ENCODE data around the gene KIAA0930.

KIAA0930 gene

DNA sequence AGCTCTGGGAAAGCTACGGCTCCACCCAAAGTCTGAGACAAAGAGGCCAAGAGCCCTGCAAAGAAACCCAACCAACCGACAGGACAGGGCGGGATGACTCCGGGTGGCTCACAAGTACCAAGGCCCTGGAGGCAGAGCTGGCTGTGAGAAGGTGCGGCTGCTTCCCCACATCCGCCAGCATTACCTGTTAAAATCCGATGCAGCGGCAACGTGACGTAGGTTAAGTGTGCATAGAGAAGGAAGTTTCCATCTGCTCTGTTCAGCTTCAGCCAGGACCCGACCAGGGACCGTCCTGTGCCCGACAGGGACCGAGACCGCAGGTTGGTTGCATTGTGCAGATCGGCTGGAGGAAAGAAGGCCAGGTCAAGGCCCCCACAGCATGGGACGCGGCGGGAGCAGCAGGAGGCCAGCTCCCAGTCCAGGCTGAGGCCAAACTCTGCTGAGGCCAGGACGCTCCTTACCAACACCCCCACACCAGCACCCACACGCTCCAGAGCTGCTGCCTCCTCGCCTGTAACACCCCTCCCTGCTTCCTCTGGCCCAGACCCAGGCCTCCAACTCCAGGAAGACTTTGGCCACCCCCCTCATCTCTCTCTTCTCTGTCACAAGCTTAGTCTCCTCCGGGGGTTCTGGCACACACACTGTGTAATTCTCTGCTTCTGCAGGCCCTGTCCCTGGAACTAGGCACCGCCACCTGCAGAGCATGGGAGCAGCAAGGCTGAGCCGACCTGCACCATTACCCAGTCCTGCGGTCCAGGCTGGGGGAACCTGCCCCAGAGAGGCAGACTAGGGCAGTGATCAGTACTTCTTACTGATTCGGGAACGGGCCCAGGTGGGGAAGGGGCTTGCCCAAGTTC lies 42.9 kb downstream of the KIAA0930 start:
- no peak overlapping the region for H2AFZ ChIP-seq (ENCODE audit: low read depth, low read length, severe bottlenecking)
- no peak overlapping the region for H3K4me2 ChIP-seq (ENCODE audit: low read depth, low read length, poor library complexity, severe bottlenecking)
- H3K27ac ChIP-seq (ENCODE audit: low read depth, low read length), result no peak overlapping the region
- H3K9ac ChIP-seq (ENCODE audit: low read length), result no peak overlapping the region
- no peak overlapping the region for H3K4me3 ChIP-seq (ENCODE audit: insufficient read depth, low read length, poor library complexity, severe bottlenecking)
- no peaks in the 10 kb centered on the region for H3K9me3 ChIP-seq (ENCODE audit: insufficient read depth, low read length)
- H3K36me3 ChIP-seq (ENCODE audit: low read length), result no peaks in the 10 kb centered on the region
- H3K27me3 ChIP-seq (ENCODE audit: low read length), result no peaks in the 10 kb centered on the region
- no peaks in the 10 kb centered on the region for H3K79me2 ChIP-seq (ENCODE audit: insufficient read depth, low read length)
- TF ChIP-seq, protein P1, sequence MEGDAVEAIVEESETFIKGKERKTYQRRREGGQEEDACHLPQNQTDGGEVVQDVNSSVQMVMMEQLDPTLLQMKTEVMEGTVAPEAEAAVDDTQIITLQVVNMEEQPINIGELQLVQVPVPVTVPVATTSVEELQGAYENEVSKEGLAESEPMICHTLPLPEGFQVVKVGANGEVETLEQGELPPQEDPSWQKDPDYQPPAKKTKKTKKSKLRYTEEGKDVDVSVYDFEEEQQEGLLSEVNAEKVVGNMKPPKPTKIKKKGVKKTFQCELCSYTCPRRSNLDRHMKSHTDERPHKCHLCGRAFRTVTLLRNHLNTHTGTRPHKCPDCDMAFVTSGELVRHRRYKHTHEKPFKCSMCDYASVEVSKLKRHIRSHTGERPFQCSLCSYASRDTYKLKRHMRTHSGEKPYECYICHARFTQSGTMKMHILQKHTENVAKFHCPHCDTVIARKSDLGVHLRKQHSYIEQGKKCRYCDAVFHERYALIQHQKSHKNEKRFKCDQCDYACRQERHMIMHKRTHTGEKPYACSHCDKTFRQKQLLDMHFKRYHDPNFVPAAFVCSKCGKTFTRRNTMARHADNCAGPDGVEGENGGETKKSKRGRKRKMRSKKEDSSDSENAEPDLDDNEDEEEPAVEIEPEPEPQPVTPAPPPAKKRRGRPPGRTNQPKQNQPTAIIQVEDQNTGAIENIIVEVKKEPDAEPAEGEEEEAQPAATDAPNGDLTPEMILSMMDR (IDR thresholded peaks at IDR 0.05; ENCODE audit: insufficient read depth, low read length, poor library complexity, severe bottlenecking), result no peak
- no peak for TF ChIP-seq EZH2phosphoT487 (conservative IDR thresholded peaks at IDR 0.05; ENCODE audit: low read length)
- no peaks in the 10 kb centered on the region for H3F3A ChIP-seq (ENCODE audit: insufficient read depth)
- no peaks in the 10 kb centered on the region for H4K20me1 ChIP-seq (ENCODE audit: low read depth, low read length)
- no peaks in the 10 kb centered on the region for H3K9me2 ChIP-seq (replicated peaks; ENCODE audit: insufficient read depth, low read length)

- no peaks in the 10 kb centered on the region for H3K27me3 ChIP-seq (ENCODE audit: low read length)
- TF ChIP-seq, protein P1 (IDR thresholded peaks at IDR 0.05; ENCODE audit: insufficient read depth, low read length, poor library complexity, severe bottlenecking), result no peak
- no peak for TF ChIP-seq EZH2phosphoT487 (conservative IDR thresholded peaks at IDR 0.05; ENCODE audit: low read length)
- H3K9me3 ChIP-seq (ENCODE audit: insufficient read depth, low read length), result no peaks in the 10 kb centered on the region
- no peak overlapping the region for H3K27ac ChIP-seq (ENCODE audit: low read depth, low read length)
- no peak overlapping the region for H3K4me2 ChIP-seq (ENCODE audit: low read depth, low read length, poor library complexity, severe bottlenecking)
- H3F3A ChIP-seq (ENCODE audit: insufficient read depth), result no peaks in the 10 kb centered on the region
- H3K36me3 ChIP-seq (ENCODE audit: low read length), result no peaks in the 10 kb centered on the region
- H2AFZ ChIP-seq (ENCODE audit: low read depth, low read length, severe bottlenecking), result no peak overlapping the region
- H3K4me3 ChIP-seq (ENCODE audit: insufficient read depth, low read length, poor library complexity, severe bottlenecking), result no peak overlapping the region
- H3K9me2 ChIP-seq (replicated peaks; ENCODE audit: insufficient read depth, low read length), result no peaks in the 10 kb centered on the region
- no peaks in the 10 kb centered on the region for H3K79me2 ChIP-seq (ENCODE audit: insufficient read depth, low read length)
- no peak overlapping the region for H3K9ac ChIP-seq (ENCODE audit: low read length)
- H4K20me1 ChIP-seq (ENCODE audit: low read depth, low read length), result no peaks in the 10 kb centered on the region
Measured at GRCh38 chr22:45196926-45197605, 43.6 kb downstream of the KIAA0930 start.

DNA sequence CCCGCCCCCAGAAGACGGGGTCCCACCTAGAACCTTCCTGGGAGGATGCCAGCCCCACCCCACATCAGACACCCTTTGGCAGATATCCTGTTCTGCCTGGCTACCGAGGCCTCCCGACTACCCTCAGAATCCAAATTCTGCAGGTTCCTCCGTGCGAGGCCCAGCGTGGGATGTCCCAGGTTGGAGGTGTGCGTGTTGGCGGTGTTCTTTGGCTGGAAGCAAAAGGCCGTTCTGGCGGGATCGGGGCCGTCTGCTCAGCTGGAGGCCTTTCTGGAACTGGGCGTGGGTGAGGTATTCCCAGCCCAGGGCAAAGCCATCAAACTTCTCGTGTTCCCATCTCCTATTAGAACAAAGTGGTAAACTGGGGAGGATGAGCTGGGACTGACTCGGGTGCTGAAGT lies 44.4 kb downstream of the KIAA0930 start:
- Histone ChIP-seq H3K27ac (ENCODE audit: low read depth, low read length) (no peak overlapping the region), H3K9ac (ENCODE audit: low read length) (no peak overlapping the region), H3K9me2 (replicated peaks; ENCODE audit: insufficient read depth, low read length) (no peaks in the 10 kb centered on the region), H4K20me1 (ENCODE audit: low read depth, low read length) (no peaks in the 10 kb centered on the region), H3F3A (ENCODE audit: insufficient read depth) (no peaks in the 10 kb centered on the region), H2AFZ (ENCODE audit: low read depth, low read length, severe bottlenecking) (no peak overlapping the region), H3K4me2 (ENCODE audit: low read depth, low read length, poor library complexity, severe bottlenecking) (no peak overlapping the region), H3K27me3 (ENCODE audit: low read length) (no peaks in the 10 kb centered on the region), H3K79me2 (ENCODE audit: insufficient read depth, low read length) (no peaks in the 10 kb centered on the region), H3K4me3 (ENCODE audit: insufficient read depth, low read length, poor library complexity, severe bottlenecking) (no peak overlapping the region), H3K36me3 (ENCODE audit: low read length) (no peaks in the 10 kb centered on the region), H3K9me3 (ENCODE audit: insufficient read depth, low read length) (no peaks in the 10 kb centered on the region)
- TF ChIP-seq, protein P1 (IDR thresholded peaks at IDR 0.05; ENCODE audit: insufficient read depth, low read length, poor library complexity, severe bottlenecking), result no peak
- no peak for TF ChIP-seq EZH2phosphoT487 (conservative IDR thresholded peaks at IDR 0.05; ENCODE audit: low read length)
